BE2C (cell line): Measurements from ENCODE around the gene EIF4A3.

Experiments
- DNase-seq: peaks from one replicate; pipeline ENCODE4 v3.0.0-alpha.2; 2020
- H3K27me3 ChIP-seq: fragments of 250-450 bp; sonication (Bioruptor Pico); 2 replicates; pipeline ENCODE4 v1.5.1; 2020; ENCODE audit warnings: mild to moderate bottlenecking
- H3K36me3 ChIP-seq: fragments of 250-450 bp; sonication (Bioruptor Pico); 2 replicates; pipeline ENCODE4 v1.5.1; 2020; ENCODE audit warnings: mild to moderate bottlenecking
- H3K4me1 ChIP-seq: fragments of 250-450 bp; sonication (Bioruptor Pico); 2 replicates; pipeline ENCODE4 v1.5.1; 2020
- H3K4me3 ChIP-seq: 2 replicates; pipeline ENCODE4 v1.5.1; 2011; ENCODE audit warnings: low read depth, low read length
- H3K9me3 ChIP-seq: fragments of 250-450 bp; sonication (Bioruptor Pico); 2 replicates; pipeline ENCODE4 v1.5.1; 2020
- TF ChIP-seq, protein P1 (sequence below): IDR thresholded peaks from 2 replicates; pipeline ENCODE4 v1.5.1; 2012; ENCODE audit warnings: mild to moderate bottlenecking, low read depth, low read length

Gene EIF4A3

GRCh38 chr17:80169107-80169506, 22.2 kb upstream of the EIF4A3 start:
- no peaks in the 10 kb centered on the region for H3K36me3 ChIP-seq
- no peak for DNase-seq
- no peaks in the 10 kb centered on the region for H3K27me3 ChIP-seq
- no peak overlapping the region for H3K4me3 ChIP-seq
- TF ChIP-seq, protein P1, sequence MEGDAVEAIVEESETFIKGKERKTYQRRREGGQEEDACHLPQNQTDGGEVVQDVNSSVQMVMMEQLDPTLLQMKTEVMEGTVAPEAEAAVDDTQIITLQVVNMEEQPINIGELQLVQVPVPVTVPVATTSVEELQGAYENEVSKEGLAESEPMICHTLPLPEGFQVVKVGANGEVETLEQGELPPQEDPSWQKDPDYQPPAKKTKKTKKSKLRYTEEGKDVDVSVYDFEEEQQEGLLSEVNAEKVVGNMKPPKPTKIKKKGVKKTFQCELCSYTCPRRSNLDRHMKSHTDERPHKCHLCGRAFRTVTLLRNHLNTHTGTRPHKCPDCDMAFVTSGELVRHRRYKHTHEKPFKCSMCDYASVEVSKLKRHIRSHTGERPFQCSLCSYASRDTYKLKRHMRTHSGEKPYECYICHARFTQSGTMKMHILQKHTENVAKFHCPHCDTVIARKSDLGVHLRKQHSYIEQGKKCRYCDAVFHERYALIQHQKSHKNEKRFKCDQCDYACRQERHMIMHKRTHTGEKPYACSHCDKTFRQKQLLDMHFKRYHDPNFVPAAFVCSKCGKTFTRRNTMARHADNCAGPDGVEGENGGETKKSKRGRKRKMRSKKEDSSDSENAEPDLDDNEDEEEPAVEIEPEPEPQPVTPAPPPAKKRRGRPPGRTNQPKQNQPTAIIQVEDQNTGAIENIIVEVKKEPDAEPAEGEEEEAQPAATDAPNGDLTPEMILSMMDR, result no peak
- no peaks in the 10 kb centered on the region; the same call in 1 of the 2 replicates for H3K9me3 ChIP-seq
- no peaks in the 10 kb centered on the region for H3K4me1 ChIP-seq

DNA sequence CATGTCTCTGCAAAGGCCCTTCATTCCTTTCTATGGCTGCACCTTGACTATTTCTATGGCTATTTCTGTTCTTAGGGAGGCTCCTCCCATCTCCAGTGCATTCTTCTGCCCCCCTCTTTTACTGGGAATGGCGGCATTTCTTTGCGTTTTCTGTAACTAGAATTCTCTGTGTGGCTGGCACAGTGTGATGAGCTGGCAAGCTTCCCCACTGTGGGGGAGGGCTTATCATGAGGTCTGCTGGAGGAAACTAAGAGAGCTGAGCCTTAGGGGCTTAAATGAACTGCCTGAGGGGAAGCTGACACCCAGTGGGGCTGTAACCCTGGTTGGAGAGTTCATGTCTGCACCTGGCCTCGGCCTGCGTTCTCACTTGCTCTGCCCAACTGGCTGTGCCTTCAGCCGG, 21.4 kb upstream of the EIF4A3 start:
- Histone ChIP-seq H3K4me3 (no peak overlapping the region), H3K36me3 (no peaks in the 10 kb centered on the region), H3K9me3 (no peaks in the 10 kb centered on the region; the same call in 1 of the 2 replicates), H3K4me1 (no peaks in the 10 kb centered on the region), H3K27me3 (no peaks in the 10 kb centered on the region)
- TF ChIP-seq, protein P1, result no peak
- DNase-seq, result no peak

GRCh38 chr17:80166446-80166845, 19.5 kb upstream of the EIF4A3 start:
- Histone ChIP-seq H3K9me3 (no peaks in the 10 kb centered on the region; the same call in 1 of the 2 replicates), H3K27me3 (no peaks in the 10 kb centered on the region), H3K4me3 (no peak overlapping the region), H3K36me3 (no peaks in the 10 kb centered on the region), H3K4me1 (no peaks in the 10 kb centered on the region)
- no peak for DNase-seq
- TF ChIP-seq, protein P1, result no peak

GRCh38 chr17:80164185-80164584, 17.3 kb upstream of the EIF4A3 start:
- no peak overlapping the region for H3K4me3 ChIP-seq
- H3K9me3 ChIP-seq, result no peaks in the 10 kb centered on the region; the same call in 1 of the 2 replicates
- TF ChIP-seq, protein P1, result no peak
- H3K36me3 ChIP-seq, result no peaks in the 10 kb centered on the region
- no peaks in the 10 kb centered on the region for H3K27me3 ChIP-seq
- peaks cover 19% of the 10 kb centered on the region for H3K4me1 ChIP-seq
- DNase-seq, result no peak

GRCh38 chr17:80163336-80163735, 16.4 kb upstream of the EIF4A3 start:
- no peak overlapping the region for H3K4me3 ChIP-seq
- H3K9me3 ChIP-seq, result no peaks in the 10 kb centered on the region
- peaks cover 25% of the 10 kb centered on the region for H3K4me1 ChIP-seq
- no peak for DNase-seq
- TF ChIP-seq, protein P1, result no peak
- no peaks in the 10 kb centered on the region for H3K27me3 ChIP-seq
- no peaks in the 10 kb centered on the region for H3K36me3 ChIP-seq

GRCh38 chr17:80160536-80160935, 13.6 kb upstream of the EIF4A3 start:
- Histone ChIP-seq H3K4me3 (no peak overlapping the region; the same call in 1 of the 2 replicates), H3K36me3 (no peaks in the 10 kb centered on the region), H3K9me3 (peaks cover 2% of the 10 kb centered on the region; the same call in 1 of the 2 replicates), H3K27me3 (no peaks in the 10 kb centered on the region), H3K4me1 (peaks cover 25% of the 10 kb centered on the region)
- no peak for DNase-seq
- TF ChIP-seq, protein P1, result no peak
